HEK293 (cell line): Measurements from ENCODE around the gene SLC6A6.

Experiments
- HOXA7 ChIP-seq: sonication (generic); formaldehyde crosslinking; IDR thresholded peaks from 2 replicates; pipeline ENCODE4 v1.8.1; 2022; ENCODE audit warnings: missing genetic modification reagents, borderline replicate concordance
- MZF1 ChIP-seq: fragments of 450-650 bp; formaldehyde crosslinking; IDR thresholded peaks from 2 replicates; pipeline ENCODE4 v1.5.1; 2017; ENCODE audit warnings: missing biosample characterization, missing genetic modification characterization, borderline replicate concordance
- REPIN1 ChIP-seq: fragments of 450-650 bp; formaldehyde crosslinking; IDR thresholded peaks from 2 replicates; pipeline ENCODE4 v1.5.1; 2017; ENCODE audit warnings: missing biosample characterization, missing genetic modification characterization, low read depth
- ZNF292 ChIP-seq: fragments of 450-650 bp; formaldehyde crosslinking; IDR thresholded peaks from 2 replicates; pipeline ENCODE4 v1.5.1; 2016; ENCODE audit warnings: low read depth, missing biosample characterization, missing genetic modification characterization, borderline replicate concordance
- ZNF311 ChIP-seq: fragments of 450-650 bp; formaldehyde crosslinking; IDR thresholded peaks from 2 replicates; pipeline ENCODE4 v1.5.1; 2017; ENCODE audit warnings: missing biosample characterization, missing genetic modification characterization, borderline replicate concordance
- ZNF341 ChIP-seq: fragments of 450-650 bp; formaldehyde crosslinking; IDR thresholded peaks from 2 replicates; pipeline ENCODE4; 2016; ENCODE audit warnings: low read depth, missing biosample characterization, missing genetic modification characterization
- ZNF792 ChIP-seq: fragments of 450-650 bp; formaldehyde crosslinking; IDR thresholded peaks from 2 replicates; pipeline ENCODE4 v1.5.1; 2016; ENCODE audit warnings: missing biosample characterization, missing genetic modification characterization
- ZSCAN30 ChIP-seq: fragments of 450-650 bp; IDR thresholded peaks from 2 replicates; pipeline ENCODE4 v1.5.1; 2018; ENCODE audit warnings: missing biosample characterization, mild to moderate bottlenecking, missing genetic modification characterization, moderate library complexity
- TF ChIP-seq, protein P1 (sequence below): fragments of 450-650 bp; formaldehyde crosslinking; IDR thresholded peaks from 2 replicates; pipeline ENCODE4 v1.5.1; 2016; ENCODE audit warnings: missing biosample characterization, missing genetic modification characterization
- TF ChIP-seq, protein P2 (sequence below): fragments of 450-650 bp; formaldehyde crosslinking; conservative IDR thresholded peaks from 2 replicates; pipeline ENCODE4 v1.5.1; 2016; ENCODE audit warnings: low read depth, missing biosample characterization, missing genetic modification characterization
- TF ChIP-seq, protein P3 (sequence below): fragments of 450-650 bp; formaldehyde crosslinking; IDR thresholded peaks from 2 replicates; pipeline ENCODE4 v1.5.1; 2016; ENCODE audit warnings: missing biosample characterization, missing genetic modification characterization
- TF ChIP-seq, protein P4 (sequence below): fragments of 450-650 bp; formaldehyde crosslinking; IDR thresholded peaks from 2 replicates; pipeline ENCODE4 v1.5.1; 2016; ENCODE audit warnings: missing biosample characterization, missing genetic modification characterization

DNA sequence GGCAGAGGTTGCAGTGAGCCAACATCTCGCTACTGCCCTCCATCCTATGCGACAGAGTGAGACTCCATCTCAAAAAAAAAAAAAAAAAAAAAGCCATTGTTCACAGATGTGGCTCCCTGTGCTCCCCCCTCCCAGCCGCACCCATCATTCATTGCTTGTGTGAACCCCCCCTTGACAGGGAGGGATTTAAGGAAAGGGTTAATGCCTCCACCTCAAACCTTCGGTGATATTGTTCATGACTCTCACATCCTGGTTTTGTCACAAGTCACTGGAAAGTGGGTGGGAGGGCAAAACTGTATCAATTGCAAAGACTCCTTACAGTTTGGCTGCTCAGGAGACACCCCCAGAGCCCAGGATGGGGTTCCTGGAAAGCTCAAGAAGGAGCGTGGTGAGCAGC, 7.7 kb downstream of the SLC6A6 start:
- TF ChIP-seq, protein P1, sequence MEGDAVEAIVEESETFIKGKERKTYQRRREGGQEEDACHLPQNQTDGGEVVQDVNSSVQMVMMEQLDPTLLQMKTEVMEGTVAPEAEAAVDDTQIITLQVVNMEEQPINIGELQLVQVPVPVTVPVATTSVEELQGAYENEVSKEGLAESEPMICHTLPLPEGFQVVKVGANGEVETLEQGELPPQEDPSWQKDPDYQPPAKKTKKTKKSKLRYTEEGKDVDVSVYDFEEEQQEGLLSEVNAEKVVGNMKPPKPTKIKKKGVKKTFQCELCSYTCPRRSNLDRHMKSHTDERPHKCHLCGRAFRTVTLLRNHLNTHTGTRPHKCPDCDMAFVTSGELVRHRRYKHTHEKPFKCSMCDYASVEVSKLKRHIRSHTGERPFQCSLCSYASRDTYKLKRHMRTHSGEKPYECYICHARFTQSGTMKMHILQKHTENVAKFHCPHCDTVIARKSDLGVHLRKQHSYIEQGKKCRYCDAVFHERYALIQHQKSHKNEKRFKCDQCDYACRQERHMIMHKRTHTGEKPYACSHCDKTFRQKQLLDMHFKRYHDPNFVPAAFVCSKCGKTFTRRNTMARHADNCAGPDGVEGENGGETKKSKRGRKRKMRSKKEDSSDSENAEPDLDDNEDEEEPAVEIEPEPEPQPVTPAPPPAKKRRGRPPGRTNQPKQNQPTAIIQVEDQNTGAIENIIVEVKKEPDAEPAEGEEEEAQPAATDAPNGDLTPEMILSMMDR, result no peak
- no peak for TF ChIP-seq ZNF292 (tag by site-specific recombination)
- TF ChIP-seq, protein P2, sequence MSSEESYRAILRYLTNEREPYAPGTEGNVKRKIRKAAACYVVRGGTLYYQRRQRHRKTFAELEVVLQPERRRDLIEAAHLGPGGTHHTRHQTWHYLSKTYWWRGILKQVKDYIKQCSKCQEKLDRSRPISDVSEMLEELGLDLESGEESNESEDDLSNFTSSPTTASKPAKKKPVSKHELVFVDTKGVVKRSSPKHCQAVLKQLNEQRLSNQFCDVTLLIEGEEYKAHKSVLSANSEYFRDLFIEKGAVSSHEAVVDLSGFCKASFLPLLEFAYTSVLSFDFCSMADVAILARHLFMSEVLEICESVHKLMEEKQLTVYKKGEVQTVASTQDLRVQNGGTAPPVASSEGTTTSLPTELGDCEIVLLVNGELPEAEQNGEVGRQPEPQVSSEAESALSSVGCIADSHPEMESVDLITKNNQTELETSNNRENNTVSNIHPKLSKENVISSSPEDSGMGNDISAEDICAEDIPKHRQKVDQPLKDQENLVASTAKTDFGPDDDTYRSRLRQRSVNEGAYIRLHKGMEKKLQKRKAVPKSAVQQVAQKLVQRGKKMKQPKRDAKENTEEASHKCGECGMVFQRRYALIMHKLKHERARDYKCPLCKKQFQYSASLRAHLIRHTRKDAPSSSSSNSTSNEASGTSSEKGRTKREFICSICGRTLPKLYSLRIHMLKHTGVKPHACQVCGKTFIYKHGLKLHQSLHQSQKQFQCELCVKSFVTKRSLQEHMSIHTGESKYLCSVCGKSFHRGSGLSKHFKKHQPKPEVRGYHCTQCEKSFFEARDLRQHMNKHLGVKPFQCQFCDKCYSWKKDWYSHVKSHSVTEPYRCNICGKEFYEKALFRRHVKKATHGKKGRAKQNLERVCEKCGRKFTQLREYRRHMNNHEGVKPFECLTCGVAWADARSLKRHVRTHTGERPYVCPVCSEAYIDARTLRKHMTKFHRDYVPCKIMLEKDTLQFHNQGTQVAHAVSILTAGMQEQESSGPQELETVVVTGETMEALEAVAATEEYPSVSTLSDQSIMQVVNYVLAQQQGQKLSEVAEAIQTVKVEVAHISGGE (tag by site-specific recombination), result no peak
- TF ChIP-seq, protein P3, sequence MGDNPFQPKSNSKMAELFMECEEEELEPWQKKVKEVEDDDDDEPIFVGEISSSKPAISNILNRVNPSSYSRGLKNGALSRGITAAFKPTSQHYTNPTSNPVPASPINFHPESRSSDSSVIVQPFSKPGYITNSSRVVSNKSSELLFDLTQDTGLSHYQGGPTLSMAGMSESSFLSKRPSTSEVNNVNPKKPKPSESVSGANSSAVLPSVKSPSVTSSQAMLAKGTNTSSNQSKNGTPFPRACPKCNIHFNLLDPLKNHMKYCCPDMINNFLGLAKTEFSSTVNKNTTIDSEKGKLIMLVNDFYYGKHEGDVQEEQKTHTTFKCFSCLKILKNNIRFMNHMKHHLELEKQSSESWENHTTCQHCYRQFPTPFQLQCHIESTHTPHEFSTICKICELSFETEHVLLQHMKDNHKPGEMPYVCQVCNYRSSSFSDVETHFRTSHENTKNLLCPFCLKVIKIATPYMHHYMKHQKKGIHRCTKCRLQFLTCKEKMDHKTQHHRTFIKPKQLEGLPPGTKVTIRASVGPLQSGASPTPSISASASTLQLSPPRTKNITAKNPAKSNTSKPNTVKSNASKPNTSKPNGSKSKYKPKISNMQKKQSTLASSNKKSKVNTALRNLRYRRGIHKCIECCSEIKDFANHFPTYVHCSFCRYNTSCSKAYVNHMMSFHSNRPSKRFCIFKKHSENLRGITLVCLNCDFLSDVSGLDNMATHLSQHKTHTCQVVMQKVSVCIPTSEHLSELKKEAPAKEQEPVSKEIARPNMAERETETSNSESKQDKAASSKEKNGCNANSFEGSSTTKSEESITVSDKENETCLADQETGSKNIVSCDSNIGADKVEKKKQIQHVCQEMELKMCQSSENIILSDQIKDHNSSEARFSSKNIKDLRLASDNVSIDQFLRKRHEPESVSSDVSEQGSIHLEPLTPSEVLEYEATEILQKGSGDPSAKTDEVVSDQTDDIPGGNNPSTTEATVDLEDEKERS, result no peak
- TF ChIP-seq HOXA7 (CRISPR knock-in tag), result no peak
- TF ChIP-seq ZNF792 (tag by site-specific recombination), result no peak
- no peak for TF ChIP-seq REPIN1 (tag by site-specific recombination)
- TF ChIP-seq, protein P4, sequence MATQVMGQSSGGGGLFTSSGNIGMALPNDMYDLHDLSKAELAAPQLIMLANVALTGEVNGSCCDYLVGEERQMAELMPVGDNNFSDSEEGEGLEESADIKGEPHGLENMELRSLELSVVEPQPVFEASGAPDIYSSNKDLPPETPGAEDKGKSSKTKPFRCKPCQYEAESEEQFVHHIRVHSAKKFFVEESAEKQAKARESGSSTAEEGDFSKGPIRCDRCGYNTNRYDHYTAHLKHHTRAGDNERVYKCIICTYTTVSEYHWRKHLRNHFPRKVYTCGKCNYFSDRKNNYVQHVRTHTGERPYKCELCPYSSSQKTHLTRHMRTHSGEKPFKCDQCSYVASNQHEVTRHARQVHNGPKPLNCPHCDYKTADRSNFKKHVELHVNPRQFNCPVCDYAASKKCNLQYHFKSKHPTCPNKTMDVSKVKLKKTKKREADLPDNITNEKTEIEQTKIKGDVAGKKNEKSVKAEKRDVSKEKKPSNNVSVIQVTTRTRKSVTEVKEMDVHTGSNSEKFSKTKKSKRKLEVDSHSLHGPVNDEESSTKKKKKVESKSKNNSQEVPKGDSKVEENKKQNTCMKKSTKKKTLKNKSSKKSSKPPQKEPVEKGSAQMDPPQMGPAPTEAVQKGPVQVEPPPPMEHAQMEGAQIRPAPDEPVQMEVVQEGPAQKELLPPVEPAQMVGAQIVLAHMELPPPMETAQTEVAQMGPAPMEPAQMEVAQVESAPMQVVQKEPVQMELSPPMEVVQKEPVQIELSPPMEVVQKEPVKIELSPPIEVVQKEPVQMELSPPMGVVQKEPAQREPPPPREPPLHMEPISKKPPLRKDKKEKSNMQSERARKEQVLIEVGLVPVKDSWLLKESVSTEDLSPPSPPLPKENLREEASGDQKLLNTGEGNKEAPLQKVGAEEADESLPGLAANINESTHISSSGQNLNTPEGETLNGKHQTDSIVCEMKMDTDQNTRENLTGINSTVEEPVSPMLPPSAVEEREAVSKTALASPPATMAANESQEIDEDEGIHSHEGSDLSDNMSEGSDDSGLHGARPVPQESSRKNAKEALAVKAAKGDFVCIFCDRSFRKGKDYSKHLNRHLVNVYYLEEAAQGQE (tag by site-specific recombination), result no peak
- no peak for TF ChIP-seq ZSCAN30
- no peak for TF ChIP-seq ZNF341
- TF ChIP-seq MZF1 (tag by site-specific recombination), result no peak
- no peak for TF ChIP-seq ZNF311 (tag by site-specific recombination)
